H54 (cell line): Measurements from ENCODE around the gene ZNF317.
"Not testable (repeated sequence)": the region's sequence is repeated elsewhere in the genome, so short reads cannot be mapped to it uniquely, and the experiment has no call there.

Source experiments
- DNase-seq: peaks from one replicate; pipeline ENCODE4 v3.0.0; 2011; ENCODE audit warnings: low spot score, mixed read lengths; ENCODE audit not compliant: insufficient read length
- FAIRE-seq: peaks from 3 replicates; lab custom pipeline; 2011; peaks lifted over from hg19 to GRCh38; lab: Jason Lieb, UNC
- POLR2A ChIP-seq: IDR thresholded peaks from 2 replicates; pipeline ENCODE4 v1.6.1; 2011; ENCODE audit warnings: low read depth, mild to moderate bottlenecking, low read length

The ZNF317 gene

GRCh38 chr19:9150650-9151049, 10.5 kb downstream of the ZNF317 start:
- TF ChIP-seq POLR2A, result no peak
- no peak for DNase-seq
- no peak for FAIRE-seq

DNA sequence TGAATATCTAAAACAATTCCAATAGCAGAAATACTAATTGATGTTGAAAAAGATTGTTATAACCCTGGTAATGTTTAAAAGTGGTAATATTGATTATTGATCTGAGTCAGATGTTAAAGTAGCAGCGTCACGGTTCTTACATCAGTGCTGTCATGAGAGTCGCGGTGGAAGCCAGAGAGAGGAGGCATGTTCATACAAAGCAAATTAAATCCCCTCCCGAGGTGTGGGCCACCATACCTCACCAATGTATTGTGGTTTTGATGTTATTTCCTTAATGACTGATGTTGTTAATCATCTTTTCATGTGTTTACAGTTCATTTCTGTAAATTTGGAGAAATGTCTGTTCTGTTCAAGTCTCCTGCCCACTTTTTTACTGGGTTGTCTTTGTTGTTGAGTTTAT, 11.2 kb downstream of the ZNF317 start:
- no peak for TF ChIP-seq POLR2A
- DNase-seq (no peak), FAIRE-seq (no peak)

DNA sequence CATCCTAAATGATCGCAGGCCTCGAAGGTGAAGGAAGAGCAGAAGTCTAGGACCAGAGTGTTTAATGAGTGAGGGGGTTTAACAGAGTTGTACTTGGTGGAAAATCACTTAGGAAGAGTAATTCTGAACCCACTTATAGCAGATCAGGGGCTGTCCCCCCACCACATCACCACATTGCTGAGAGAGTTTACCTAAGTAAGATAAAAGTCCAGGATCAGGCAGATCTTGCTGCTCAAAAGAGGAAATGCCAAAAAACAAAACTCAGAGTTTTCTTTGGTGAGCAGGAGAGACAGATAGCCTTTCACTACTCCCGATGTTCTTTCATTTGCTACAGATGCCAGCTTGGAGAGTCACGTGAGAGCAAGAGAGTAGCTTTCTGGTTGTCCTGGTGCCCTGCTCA, 15.4 kb downstream of the ZNF317 start:
- DNase-seq, result no peak
- no peak for FAIRE-seq
- TF ChIP-seq POLR2A, result no peak

DNA sequence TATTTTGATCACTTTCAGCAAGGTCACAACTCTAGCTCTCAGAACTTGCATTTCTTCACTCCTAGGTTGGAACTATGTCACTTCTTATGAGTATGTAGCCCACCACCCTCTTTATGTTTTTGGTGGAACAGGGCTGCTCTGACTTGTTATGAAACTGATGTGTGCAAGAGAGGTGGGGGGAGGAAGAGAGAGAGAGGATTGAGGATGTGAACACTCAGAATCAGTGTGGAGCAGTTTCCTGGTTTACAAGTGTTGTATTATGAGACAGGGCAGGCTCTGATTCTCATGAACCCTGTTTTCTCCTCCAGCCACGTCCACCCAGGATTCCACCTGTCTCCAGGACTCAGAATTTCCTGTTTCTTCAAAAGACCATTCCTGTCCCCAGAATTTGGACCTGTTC, 16.1 kb downstream of the ZNF317 start:
- FAIRE-seq, result no peak
- DNase-seq, result no peak
- no peak for TF ChIP-seq POLR2A

DNA sequence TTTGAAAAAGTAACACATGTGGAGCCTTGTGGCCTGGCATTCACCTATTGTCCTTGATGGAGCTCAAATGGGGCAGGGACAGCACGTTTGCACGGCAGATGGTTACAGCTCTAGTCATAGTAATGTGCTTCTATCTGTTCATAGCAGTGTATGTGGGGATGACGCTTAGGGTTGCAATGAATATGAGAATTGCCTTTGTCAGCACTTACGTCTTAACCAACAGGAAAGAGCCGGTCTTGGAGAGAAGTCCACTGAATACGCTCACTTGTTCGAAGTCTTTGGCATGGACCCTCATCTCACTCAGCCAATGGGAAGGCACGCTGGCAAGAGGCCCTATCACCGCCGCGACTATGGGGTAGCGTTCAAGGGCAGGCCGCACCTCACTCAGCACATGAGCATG, 19.7 kb downstream of the ZNF317 start:
- no peak for FAIRE-seq
- TF ChIP-seq POLR2A, result no peak
- DNase-seq, result no peak

DNA sequence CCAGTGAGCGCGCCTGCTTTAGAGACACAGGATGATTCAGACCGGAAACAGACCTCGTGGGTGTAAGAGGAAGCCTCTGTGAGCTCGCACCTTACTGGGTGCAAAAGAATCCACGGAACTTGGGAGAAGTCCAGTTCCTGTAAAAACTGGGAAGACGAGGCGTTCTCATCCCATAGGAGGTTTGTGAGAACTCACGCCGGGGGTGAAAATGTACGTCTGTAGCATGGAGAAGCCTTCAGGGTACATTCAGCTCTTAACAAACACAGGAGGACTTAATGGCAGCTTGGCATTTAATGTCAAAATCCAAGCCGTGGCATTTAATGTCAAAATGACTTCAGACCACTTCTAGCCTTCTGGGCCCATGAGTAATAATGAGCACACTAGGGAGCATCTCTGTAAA, 21.2 kb downstream of the ZNF317 start:
- FAIRE-seq (no peak), DNase-seq (no peak)
- no peak for TF ChIP-seq POLR2A

- TF ChIP-seq POLR2A, result no peak
- no peak for FAIRE-seq
- no peak for DNase-seq
These were observed 25.1 kb downstream of the ZNF317 start for GRCh38 chr19:9165261-9165660.

DNA sequence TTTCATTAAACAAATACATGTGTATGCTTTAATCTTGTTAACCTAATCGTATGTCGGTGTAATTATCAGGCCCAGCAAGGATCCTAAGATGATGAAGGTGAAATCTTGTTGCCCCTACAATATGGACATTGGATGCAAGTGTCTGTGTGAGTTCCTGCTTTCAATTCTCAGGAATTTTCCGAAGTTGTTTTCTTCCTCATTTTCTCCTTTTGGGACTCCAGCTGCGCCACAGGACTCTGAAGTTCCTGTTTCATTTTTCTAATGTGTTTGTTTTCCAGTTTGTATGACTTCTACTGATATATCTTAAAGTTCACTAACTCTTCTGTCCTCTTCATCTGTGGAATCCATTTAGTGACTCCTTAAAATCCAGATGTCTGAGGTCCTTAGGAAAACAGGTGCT, 26.6 kb downstream of the ZNF317 start:
- no peak for TF ChIP-seq POLR2A
- FAIRE-seq (no peak), DNase-seq (no peak)

GRCh38 chr19:9171393-9171991, 31.3 kb downstream of the ZNF317 start:
- no peak for DNase-seq
- no peak for TF ChIP-seq POLR2A
- no peak for FAIRE-seq

- no peak for FAIRE-seq
- no peak for DNase-seq
- TF ChIP-seq POLR2A, result no peak
These were observed 35.1 kb downstream of the ZNF317 start for GRCh38 chr19:9175326-9175725.

- FAIRE-seq, result no peak
- peak; percentile 17 for DNase-seq
- no peak for TF ChIP-seq POLR2A
These were observed 38.7 kb downstream of the ZNF317 start, which contains the start of gene OR7D2 for GRCh38 chr19:9178901-9179300. Gene OR7D2 (plus strand): TSS chr19:9178979. CDS start chr19:9185782, 6,803 bp downstream.

DNA sequence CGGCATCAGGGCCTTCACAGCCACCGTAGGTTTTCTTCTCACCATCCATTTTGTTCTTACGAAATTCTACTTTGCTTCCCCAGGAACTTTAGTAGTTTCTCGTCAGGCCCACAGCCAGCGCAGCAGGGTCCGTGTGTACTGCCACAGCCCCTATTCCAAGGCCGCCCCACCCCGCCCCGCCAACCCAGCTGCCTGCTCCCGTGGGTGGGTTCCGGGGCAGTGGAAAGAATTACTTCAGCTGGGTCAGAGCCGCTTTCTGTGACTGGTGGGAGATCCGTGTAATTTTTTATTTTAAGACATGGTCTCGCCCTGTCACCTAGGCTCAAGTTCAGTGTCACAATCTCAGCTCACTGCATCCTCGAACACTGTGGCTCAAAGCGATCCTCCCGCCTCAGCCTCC, 42.8 kb downstream of the ZNF317 start:
- FAIRE-seq (no peak), DNase-seq (no peak)
- no peak for TF ChIP-seq POLR2A

- DNase-seq (no peak), FAIRE-seq (no peak)
- no peak for TF ChIP-seq POLR2A
These were observed 47.0 kb downstream of the ZNF317 start for GRCh38 chr19:9187191-9187590.

DNA sequence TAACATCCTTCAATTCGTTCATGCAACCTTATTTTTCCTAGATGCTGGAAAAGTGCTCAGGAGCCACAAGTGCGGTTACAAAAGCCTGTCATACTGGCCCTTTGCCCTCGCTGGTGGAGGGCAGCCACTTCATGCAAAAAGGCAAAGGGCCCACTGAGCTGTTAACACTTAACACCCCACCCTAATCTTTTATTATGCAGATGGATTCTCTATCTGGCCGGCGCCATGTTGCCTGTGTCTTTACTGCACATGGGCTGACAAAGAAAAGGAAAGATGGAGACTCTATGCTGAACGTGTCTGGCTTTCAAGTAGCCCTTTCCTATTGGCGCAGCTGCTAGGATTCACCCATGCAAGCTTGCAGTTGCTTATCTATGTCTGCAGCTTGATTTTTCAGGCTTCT, 49.3 kb downstream of the ZNF317 start:
- DNase-seq (no peak), FAIRE-seq (no peak)
- no peak for TF ChIP-seq POLR2A

- DNase-seq, FAIRE-seq: not testable (repeated sequence)
These were observed 57.8 kb downstream of the ZNF317 start for GRCh38 chr19:9198044-9198443.
